ENCODE measurements around the gene JARID2.

GRCh38 chr6:15269619-15270018 is 23.8 kb downstream of the JARID2 start:
- TF ChIP-seq EZH2 (IDR thresholded peaks at IDR 0.05) (no peak), POLR2AphosphoS5 (IDR thresholded peaks at IDR 0.05; ENCODE audit: borderline replicate concordance, low read depth, low read length) (no peak)
